CD4-positive, alpha-beta T cell treated with Interleukin-1 beta for 1 hour (primary cell): Measurements from ENCODE around the gene ADH1C.
"Not testable (repeated sequence)": the region's sequence is repeated elsewhere in the genome, so short reads cannot be mapped to it uniquely, and the experiment has no call there.

Experiments
- DNase-seq, 2 donors: peaks; one replicate each; pipeline ENCODE4 v3.0.0-alpha.2; 2020 to 2022

Gene ADH1C

DNA sequence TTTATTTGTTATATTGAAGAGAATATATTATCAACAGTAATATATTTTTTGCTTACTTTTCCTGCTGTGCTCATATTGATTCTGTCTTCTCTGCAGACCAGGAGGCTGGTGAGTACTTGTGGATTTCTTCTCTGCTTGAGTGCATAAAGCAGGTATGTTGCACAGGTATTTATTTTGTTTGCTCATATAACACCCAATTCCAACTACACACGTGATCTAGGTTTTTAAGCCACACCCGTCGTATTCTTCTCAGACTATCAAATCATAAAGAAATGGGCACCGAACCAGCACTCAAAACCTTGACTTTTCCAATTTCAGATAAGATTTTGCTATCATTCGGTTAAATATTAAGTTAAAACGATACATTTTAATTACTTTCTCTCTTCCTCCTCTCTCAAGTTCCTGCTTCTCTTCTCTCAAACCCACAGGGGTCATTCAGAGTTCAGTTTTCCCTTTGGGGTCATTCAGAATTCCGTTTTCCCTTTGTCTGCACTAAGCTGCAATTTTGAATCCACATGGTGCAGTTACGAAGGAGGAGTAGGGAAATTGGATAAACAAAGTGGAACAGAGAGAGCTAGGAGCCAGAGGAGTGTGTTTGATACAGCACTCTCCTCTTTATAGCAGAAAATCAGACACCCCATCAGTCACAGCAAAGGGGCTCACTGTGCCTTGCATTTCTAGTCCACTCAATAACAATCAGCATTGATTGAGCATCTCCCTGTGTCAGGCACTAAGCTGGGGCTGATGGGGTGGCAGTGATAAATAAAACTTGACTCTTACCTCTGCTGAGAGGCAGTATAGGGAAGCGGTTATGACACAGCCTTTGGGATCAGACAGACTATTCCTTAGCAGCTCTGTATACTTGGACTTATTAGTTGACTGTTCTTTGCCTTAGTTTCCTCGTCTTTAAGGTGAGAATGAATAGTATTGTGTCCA lies at the start of gene ADH1C:
ADH1C (minus strand) TSS at position 145 of the 936 bp plus-strand sequence; CDS start at position 74, 71 bp downstream.
- DNase-seq = no peak

GRCh38 chr4:99400831-99401230 lies 48.3 kb upstream of the ADH1C start:
- no peak for DNase-seq

- DNase-seq = no peak
Observed at GRCh38 chr4:99399017-99399416, 46.5 kb upstream of the ADH1C start.

- DNase-seq = no peak
Observed at GRCh38 chr4:99395595-99396364, 43.2 kb upstream of the ADH1C start.

GRCh38 chr4:99394896-99395295 lies 42.4 kb upstream of the ADH1C start:
- DNase-seq = no peak

GRCh38 chr4:99390055-99390454 lies 37.5 kb upstream of the ADH1C start:
- no peak for DNase-seq

GRCh38 chr4:99389606-99390005 lies 37.1 kb upstream of the ADH1C start:
- no peak for DNase-seq

GRCh38 chr4:99383833-99384392 lies 31.4 kb upstream of the ADH1C start:
- DNase-seq = no peak

DNA sequence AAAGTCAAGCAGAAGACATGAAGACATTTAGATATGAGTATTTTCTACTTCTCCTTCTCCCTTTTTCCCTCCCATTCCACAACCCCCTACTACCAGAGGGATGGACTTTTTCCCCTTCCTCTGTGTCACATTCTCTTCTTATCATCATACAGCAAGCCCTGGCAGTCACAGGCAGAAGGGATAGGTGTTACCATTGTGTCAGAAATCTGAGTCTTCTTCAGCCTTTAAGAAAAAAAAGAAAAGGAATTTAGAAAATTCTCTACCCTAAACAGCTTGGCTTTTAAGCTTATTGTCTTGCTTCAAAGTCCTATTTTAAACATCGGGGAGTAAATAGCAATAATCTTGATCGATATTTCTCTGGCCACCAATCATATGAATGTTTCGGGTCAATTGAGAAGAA lies 30.9 kb upstream of the ADH1C start:
- DNase-seq = no peak

- DNase-seq = no peak
Observed at GRCh38 chr4:99382745-99383360, 30.3 kb upstream of the ADH1C start.

GRCh38 chr4:99381588-99382175 lies 29.1 kb upstream of the ADH1C start:
- no peak for DNase-seq

DNA sequence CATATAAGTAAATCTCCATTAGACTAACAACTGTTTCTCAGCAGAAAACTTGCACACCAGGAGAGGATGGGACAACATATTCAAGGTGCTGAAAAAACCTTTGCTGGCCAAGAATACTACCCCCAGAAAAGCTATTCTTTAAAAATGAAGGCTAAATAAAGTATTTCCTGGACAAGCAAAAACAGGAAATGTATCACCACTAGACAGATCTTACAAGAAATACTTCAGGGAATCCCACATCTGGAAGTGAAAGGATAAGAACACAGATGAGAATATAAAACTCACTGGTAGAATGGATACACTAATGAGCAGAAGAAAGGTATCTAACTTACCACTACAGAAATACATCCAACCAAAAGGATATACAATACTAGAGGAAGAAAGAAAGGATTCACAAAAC lies 27.0 kb upstream of the ADH1C start:
- no peak for DNase-seq

DNA sequence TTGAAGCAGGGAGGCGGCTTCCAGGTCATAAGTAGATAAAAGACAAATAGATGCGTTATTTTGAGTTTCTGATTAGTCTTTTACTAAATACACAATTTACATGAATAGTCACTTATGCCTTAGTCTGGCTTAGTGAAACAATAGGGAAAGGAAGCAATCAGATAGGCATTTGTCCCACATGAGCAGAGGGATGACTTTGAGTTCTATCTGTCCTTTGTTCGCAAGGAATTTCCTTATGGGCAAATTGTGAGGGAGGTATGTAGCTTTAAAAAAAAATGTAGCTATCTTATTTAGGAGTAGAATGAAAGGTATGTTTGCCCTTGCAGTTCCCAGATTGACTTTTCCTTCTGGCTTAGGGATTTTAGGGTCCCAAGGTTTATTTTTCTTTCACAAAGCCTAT lies 26.3 kb upstream of the ADH1C start:
- no peak for DNase-seq

DNA sequence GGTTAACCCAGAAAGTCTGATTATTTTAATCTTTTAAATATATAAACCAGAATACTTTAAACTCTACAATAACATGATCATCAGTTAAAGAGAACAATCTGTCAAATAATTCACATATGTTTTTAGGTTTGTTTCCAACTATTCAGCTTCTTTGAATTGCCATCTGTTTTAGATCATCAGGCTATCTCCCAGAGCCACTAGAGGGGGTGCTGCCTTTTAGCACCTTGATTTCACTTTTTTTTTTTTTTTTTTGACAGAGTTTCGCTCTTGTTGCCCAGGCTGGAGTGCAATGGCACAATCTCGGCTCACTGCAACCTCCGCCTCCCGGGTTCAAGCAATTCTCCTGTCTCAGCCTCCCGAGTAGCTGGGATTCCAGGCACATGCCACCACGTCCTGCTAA lies 24.8 kb upstream of the ADH1C start:
- not testable (repeated sequence) for DNase-seq

DNA sequence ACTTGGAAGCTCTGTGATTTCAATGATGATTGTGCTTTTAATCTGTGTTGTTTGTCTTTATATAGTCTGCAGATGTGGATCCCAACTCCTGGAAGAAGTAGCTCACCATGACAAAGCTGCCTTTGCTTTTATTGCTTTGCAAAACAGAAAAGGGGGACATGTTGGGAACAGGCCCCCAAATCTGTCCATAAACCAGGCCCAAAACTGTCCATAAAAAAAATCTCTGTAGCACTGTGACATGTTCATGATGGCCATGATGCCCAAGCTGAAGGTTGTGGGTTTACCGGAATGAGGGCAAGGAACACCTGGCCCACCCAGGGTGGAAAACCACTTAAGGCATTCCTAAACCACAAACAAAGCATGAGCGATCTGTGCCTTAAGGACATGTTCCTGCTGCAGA lies 19.9 kb upstream of the ADH1C start:
- not testable (repeated sequence) for DNase-seq

GRCh38 chr4:99367817-99368216 lies 15.3 kb upstream of the ADH1C start:
- DNase-seq = not testable (repeated sequence)

GRCh38 chr4:99366491-99366890 lies 13.9 kb upstream of the ADH1C start:
- no peak for DNase-seq

GRCh38 chr4:99362768-99363167 lies 10.2 kb upstream of the ADH1C start:
- no peak for DNase-seq

GRCh38 chr4:99361899-99362275 lies 9.3 kb upstream of the ADH1C start:
- DNase-seq = no peak

- DNase-seq = no peak
Observed at GRCh38 chr4:99361268-99361898, 8.8 kb upstream of the ADH1C start.

DNA sequence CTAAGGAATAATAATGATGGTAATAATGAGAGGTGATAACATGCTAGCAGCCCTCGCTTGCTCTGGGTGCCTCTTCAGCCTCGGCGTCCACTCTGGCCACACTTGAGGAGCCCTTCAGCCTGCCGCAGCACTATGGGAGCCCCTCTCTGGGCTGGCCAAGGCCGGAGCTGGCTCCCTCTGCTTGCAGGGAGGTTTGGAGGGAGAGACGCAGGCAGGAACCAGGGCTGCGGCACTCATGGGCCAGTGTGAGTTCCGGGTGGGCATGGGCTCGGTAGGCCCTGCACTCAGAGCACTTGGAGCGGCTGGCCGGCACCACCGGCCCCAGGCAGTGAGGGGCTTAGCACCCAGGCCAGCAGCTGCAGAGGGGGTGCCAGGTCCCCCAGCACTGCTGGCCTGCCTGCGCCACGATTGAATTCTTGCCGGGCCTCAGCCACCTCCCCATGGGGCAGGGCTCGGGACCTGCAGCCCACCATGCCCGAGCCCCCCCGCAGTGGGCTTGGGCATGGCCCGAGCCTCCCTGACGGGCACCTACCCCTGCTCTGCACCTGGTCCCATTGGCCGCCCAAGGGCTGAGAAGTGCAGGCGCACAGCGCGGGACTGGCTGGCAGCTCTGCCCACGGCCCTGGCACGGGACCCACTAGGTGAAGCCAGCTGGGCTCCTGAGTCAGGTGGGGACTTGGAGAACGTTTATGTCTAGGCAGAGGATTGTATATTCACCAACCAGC lies 7.1 kb upstream of the ADH1C start:
- DNase-seq = no peak

DNA sequence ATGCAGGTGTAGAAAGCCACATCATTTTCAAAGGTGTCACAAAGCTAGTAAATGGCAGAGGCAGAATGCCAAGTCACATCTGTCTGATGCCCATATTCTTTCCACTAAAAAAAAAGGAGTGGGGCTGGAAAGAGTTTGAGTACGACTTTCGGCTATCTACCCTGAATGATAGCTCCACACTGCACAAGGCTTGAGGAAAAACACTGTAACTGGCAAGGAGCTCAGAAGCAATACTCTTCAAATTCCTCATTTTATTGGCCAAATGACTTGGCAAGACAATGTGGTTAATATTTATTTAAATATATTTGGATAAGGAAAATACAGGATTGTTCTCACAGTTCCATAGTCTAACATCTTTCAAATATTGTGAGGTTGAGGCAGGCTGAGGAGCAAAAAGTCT lies 5.4 kb upstream of the ADH1C start:
- no peak for DNase-seq
